Kidney epithelial cell (primary cell): ENCODE data around the gene GALNT9. TPM values are rescaled to one million over a fixed set of nuclear protein-coding genes. Genes with fewer than 3 reads are reported as not detected.

Source experiments
- DNase-seq: peaks from one replicate; pipeline ENCODE4 v3.0.0-alpha.2; 2010; ENCODE audit warnings: low read depth
- H3K27me3 ChIP-seq: 2 replicates; pipeline ENCODE4 v1.6.0; 2011; ENCODE audit warnings: low read length; ENCODE audit not compliant: control insufficient read depth, insufficient read depth
- H3K36me3 ChIP-seq: 2 replicates; pipeline ENCODE4 v1.5.1; 2011; ENCODE audit warnings: low read length; ENCODE audit not compliant: control insufficient read depth, insufficient read depth
- H3K4me3 ChIP-seq: 2 replicates; pipeline ENCODE4 v1.5.1; 2011; ENCODE audit warnings: low read depth, mild to moderate bottlenecking, control low read depth, low read length
- CTCF ChIP-seq: IDR thresholded peaks from 2 replicates; pipeline ENCODE4 v1.5.1; 2011; ENCODE audit warnings: mild to moderate bottlenecking, moderate library complexity, low read length, control low read depth, inconsistent platforms; ENCODE audit not compliant: insufficient read depth, poor library complexity, severe bottlenecking
- total RNA-seq: library from RNA; depleted of rRNA; stranded (reverse); fragments of >200 nt; gene quantifications from 2 replicates; pipeline ENCODE4 v1.2.3, GENCODE V29; 2015

Gene GALNT9
- total RNA-seq, 1 donor from 2014 or later = 1.5 TPM

- TF ChIP-seq CTCF = no peak
- Histone ChIP-seq H3K4me3 (no peak overlapping the region), H3K27me3 (peaks cover 16% of the 10 kb centered on the region), H3K36me3 (no peaks in the 10 kb centered on the region)
- no peak for DNase-seq
Measured at GRCh38 chr12:132314516-132315233, 14.7 kb downstream of the GALNT9 start.

GRCh38 chr12:132314035-132314434, 15.4 kb downstream of the GALNT9 start:
- Histone ChIP-seq H3K27me3 (peaks cover 13% of the 10 kb centered on the region), H3K4me3 (no peak overlapping the region), H3K36me3 (no peaks in the 10 kb centered on the region)
- DNase-seq = no peak
- TF ChIP-seq CTCF = no peak

- H3K27me3 ChIP-seq = peaks cover 18% of the 10 kb centered on the region
- no peak for DNase-seq
- TF ChIP-seq CTCF = no peak
- no peaks in the 10 kb centered on the region for H3K36me3 ChIP-seq
- no peak overlapping the region for H3K4me3 ChIP-seq
Measured at GRCh38 chr12:132313182-132313581, 16.2 kb downstream of the GALNT9 start.

- no peak for DNase-seq
Measured at GRCh38 chr12:132312516-132312915, 16.9 kb downstream of the GALNT9 start.

GRCh38 chr12:132311201-132311915, 18.0 kb downstream of the GALNT9 start:
- TF ChIP-seq CTCF = no peak
- Histone ChIP-seq H3K4me3 (no peak overlapping the region), H3K36me3 (no peaks in the 10 kb centered on the region), H3K27me3 (peaks cover 17% of the 10 kb centered on the region)
- DNase-seq = no peak

More at GRCh38 chr12:132312516-132312915, 16.9 kb downstream of the GALNT9 start:
- Histone ChIP-seq H3K4me3 (no peak overlapping the region), H3K36me3 (no peaks in the 10 kb centered on the region), H3K27me3 (peaks cover 18% of the 10 kb centered on the region)
- no peak for TF ChIP-seq CTCF
